HG03135 (cell line): Measurements from ENCODE around the gene C1QTNF2.
A peak's percentile ranks its signal among the peaks of the same experiment; 100 is the strongest.

ENCODE experiments used
- ATAC-seq: cut with Tn5 transposase; IDR thresholded peaks from one replicate; pipeline ENCODE4 v1.9.1; 2021; ENCODE audit warnings: mild to moderate bottlenecking, moderate library complexity; ENCODE audit not compliant: unreplicated experiment

C1QTNF2 gene

GRCh38 chr5:160369990-160370712 lies at the start of gene C1QTNF2:
TSS of gene C1QTNF2 (minus strand) at chr5:160370626. CDS start at chr5:160355011, 15,615 bp downstream.
- ATAC-seq, result no peak

- ATAC-seq, result no peak
Measured at GRCh38 chr5:160420331-160420610, 49.8 kb upstream of the C1QTNF2 start.

- no peak for ATAC-seq
Measured at GRCh38 chr5:160419458-160420330, 49.3 kb upstream of the C1QTNF2 start.

GRCh38 chr5:160418561-160419457 lies 48.4 kb upstream of the C1QTNF2 start, which contains the start of gene SLU7:
TSS of gene SLU7 (minus strand) at chr5:160419081. CDS start at chr5:160415294, 3,787 bp downstream.
- peak; percentile 71 for ATAC-seq

- ATAC-seq, result peak; percentile 77
Measured at GRCh38 chr5:160399402-160400353, 29.3 kb upstream of the C1QTNF2 start, which contains the start of gene FAM200C. TSS of gene FAM200C (minus strand) at chr5:160400054. CDS start at chr5:160395490, 4,564 bp downstream.

GRCh38 chr5:160398806-160399205 lies 28.4 kb upstream of the C1QTNF2 start:
- no peak for ATAC-seq

GRCh38 chr5:160397492-160397891 lies 27.1 kb upstream of the C1QTNF2 start:
- no peak for ATAC-seq

- no peak for ATAC-seq
Measured at GRCh38 chr5:160395111-160395510, 24.7 kb upstream of the C1QTNF2 start.

- ATAC-seq, result no peak
Measured at GRCh38 chr5:160390787-160391696, 20.6 kb upstream of the C1QTNF2 start.

GRCh38 chr5:160387445-160387844 lies 17.0 kb upstream of the C1QTNF2 start:
- no peak for ATAC-seq

GRCh38 chr5:160385496-160385895 lies 15.1 kb upstream of the C1QTNF2 start:
- no peak for ATAC-seq

- no peak for ATAC-seq
Measured at GRCh38 chr5:160384681-160385080, 14.3 kb upstream of the C1QTNF2 start.

GRCh38 chr5:160382346-160382745 lies 11.9 kb upstream of the C1QTNF2 start:
- no peak for ATAC-seq

GRCh38 chr5:160380041-160380440 lies 9.6 kb upstream of the C1QTNF2 start:
- no peak for ATAC-seq

- ATAC-seq, result no peak
Measured at GRCh38 chr5:160379511-160379910, 9.1 kb upstream of the C1QTNF2 start.

GRCh38 chr5:160378330-160378729 lies 7.9 kb upstream of the C1QTNF2 start:
- no peak for ATAC-seq

- no peak for ATAC-seq
Measured at GRCh38 chr5:160377651-160378050, 7.2 kb upstream of the C1QTNF2 start.

GRCh38 chr5:160376416-160376815 lies 6.0 kb upstream of the C1QTNF2 start:
- no peak for ATAC-seq

GRCh38 chr5:160375701-160376100 lies 5.3 kb upstream of the C1QTNF2 start:
- ATAC-seq, result no peak
